ELR (cell line): ENCODE measurements around the gene ZDHHC3.
"Not testable (repeated sequence)": the region's sequence is repeated elsewhere in the genome, so short reads cannot be mapped to it uniquely, and the experiment has no call there.

Experiments used
- DNase-seq: peaks from one replicate; pipeline ENCODE4 v3.0.0-alpha.2; 2015; ENCODE audit warnings: low read depth

ZDHHC3 gene

DNA sequence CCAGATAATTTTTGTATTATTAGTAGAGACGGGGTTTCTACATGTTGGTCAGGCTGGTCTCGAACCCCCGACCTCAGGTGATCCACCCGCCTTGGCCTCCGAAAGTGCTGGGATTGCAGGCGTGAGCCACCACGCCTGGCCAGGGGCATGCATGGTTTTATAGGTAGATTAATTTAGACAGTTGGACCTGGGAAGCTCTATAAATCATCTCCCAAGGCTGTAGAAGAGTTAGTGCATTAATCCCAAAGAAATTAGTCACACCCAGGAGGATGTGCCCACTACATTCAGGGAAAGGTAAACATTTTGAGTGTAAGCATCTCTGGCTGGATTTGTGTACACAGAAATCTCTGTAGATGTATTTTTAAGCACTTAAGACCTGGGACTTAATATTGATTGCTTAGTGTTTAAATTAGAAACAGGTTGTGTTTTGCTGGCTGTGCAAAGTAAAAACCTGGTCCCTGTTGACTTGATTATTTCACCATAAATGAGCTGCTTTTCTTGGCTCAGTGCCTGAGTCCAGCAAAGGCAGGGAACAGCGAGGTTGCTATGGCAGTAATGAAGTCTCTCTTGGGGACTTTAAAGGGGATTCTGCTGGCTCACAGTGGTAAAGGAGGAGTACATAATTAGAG lies 19.3 kb upstream of the ZDHHC3 start:
- DNase-seq: peak; percentile 21

DNA sequence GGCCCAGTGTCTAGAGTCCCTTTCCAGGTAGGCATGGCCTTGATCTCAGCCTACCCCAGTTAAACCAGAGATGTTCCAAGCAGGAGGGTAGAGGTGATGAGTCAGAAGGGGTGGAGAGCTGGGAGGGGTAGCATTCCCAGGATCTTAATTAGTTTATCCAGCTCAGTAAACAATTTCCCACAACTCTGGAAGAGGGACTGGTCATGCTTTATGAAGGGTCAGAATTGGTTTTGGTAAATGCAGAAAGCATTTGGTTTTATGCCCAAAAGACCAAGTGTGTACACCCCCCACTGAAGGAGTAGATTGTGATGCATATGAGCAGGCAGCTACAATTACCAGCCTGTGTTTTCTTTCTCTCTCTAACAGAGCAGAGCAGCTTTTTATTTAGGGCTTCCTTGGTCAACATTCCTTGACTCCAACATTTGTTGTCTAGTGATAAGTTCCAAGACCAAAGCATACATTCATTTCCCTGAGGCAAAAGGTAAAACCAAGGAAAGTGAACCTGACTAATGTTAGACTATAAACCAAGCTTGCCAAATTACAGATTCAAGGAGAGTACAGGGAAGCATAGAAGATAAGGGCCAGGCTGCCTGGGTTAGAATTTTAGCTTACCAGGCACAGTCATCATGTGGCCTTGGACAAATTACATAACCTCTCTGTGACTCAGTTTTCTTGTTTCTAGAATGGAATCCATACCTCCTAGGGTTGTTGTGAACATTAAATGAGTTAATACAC lies 17.7 kb upstream of the ZDHHC3 start:
- peak; percentile 65 for DNase-seq

DNA sequence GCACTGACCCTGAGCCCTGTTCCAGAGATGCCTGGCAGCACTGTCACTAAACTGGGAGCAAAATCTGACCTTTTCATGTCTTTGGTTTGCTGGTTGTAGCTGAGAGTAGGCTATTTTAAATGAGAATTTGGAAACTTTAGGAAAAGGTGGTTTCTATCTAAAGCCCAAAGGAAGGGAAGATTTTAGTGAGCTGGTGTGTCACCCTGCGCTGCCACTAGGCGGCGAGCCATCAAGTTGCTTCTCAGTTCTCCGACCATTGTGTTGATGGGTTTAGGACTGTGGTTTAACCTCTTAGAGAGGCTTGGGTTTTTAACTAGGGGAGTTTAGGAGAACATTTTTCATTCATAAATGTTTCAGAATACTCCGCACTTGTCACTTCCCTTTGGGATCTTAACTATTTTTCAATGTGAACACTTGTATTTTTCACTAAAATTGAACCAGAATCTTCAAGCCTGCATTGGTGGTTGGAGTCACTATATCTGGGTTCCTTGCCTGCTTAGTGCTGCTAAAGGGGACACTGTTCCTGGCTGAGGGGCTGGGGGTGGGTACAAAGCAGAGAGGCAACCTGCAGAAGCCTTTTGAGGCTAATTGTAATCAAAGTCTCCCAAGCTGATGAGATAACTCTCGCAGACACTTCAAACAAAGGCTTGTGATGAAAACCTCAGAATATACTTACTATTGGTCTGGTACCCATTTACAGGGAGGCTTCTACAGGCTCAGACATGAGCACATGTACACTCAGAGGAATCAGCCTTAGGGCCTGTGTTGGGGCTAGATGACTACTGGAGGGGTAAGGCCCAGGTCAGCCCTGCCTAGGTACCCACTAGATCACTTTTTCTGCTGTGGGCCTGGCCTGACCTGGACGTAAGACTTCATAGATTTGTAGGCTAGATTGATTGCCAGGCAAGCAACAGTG lies 16.8 kb upstream of the ZDHHC3 start:
- peak; percentile 53 for DNase-seq

DNA sequence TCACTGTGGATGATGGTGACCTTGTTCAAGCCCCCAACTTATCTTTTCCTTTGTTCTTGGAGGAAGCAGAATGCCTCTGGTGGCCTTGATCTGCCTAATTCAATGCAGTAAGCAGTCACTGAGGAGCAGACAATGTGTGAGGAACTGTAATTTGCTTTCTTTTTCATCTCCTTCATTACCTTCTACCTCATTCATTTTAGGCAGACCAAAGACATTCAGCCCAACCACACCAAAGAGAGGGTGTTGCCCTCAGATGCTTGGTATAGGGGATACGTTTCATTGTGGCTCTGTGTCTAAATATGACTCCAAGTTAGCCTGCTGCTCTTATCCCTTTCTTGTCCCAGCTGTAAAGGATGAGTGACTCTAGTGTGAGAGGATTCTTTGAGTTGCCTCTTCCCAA lies 15.4 kb upstream of the ZDHHC3 start:
- DNase-seq: no peak

DNA sequence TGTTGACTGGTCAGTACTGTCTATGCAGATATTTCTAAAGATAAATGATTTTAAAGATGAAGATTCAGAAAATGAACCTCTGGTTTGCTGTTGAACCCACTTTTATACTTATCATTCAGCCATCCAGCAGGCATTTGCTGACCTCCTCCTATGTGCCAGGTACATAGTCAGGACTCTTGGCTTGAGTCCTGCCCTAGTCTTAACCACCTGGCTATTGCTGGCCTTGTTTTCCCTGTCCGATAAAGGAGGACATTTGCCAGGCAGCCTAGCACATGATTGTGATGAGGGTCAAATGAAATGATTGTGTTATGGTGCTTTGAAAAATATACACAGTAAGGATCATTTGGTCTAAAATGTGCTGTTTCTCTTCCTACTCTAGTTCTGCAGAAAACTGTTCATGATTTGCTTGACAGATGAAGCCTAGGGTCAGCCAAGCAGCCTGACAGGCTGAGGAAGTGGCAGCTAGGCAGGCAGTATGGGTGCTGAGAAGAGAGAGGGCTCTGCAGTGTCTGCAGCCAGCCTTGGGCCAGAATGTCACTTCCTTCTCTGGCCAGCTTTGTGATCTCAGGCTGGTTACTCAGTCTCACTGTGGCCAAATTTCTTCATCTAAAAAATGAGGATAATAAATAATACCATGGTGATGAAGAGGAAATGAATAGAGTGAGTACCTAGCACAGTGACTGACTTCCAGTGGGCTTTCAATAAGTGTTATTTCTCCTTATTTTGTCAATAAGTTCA lies 13.8 kb upstream of the ZDHHC3 start:
- DNase-seq: no peak

DNA sequence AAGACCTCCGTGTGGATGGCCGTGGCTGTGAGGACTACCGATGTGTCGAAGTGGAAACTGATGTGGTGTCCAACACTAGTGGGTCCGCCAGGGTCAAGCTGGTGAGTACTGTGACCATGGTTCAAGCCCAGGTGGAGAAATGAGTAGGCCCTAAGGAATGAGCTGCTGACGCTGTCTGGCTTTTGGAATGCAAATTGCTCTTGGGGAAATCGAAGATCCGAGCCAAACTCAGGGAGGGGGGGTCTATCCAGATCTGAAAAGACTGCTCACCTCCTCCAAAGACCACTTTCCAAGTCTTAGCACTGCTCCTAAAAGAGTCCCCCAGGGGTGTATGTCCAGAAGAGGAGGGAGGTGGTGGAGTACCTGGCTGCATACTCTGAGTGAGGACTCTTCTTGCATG lies 13.2 kb upstream of the ZDHHC3 start:
- DNase-seq: no peak

DNA sequence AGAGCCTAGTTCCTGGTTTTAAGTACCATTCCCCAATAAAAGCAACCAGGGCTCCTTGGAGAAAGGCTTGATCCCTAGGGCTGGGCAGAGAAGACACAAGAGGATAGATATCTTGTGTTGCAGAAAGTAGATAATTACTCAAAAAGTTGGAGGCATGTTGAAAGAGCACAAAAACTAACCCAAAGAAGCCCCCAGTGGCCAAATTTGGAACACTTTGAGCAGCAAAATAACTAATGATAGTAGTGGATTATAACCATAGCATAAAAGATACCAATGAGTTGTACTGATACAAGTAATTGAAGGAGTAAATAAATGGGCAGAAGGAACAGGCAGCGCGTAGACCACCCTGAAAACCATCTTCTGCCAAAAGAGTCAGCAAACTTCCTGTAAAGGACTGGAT lies 12.1 kb upstream of the ZDHHC3 start:
- peak; percentile 44 for DNase-seq

DNA sequence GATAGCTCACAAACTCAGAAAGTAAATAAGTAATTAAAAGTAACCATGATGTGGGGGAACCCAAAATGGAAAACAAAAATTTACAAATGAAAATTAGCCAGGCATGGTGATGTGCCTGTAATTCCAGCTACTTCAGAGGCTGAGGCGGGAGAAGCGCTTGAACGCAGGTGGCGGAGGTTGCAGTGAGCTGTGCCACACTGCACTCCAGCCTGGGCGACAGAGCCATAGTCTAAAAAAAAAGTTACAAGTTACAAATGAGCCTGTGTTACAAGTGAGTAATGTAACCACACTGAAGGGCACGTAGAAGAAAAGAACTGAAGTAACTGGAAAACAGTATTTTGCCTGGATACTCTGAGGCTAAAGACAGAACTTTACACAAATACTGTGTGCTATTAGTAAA lies 11.4 kb upstream of the ZDHHC3 start:
- DNase-seq: no peak

DNA sequence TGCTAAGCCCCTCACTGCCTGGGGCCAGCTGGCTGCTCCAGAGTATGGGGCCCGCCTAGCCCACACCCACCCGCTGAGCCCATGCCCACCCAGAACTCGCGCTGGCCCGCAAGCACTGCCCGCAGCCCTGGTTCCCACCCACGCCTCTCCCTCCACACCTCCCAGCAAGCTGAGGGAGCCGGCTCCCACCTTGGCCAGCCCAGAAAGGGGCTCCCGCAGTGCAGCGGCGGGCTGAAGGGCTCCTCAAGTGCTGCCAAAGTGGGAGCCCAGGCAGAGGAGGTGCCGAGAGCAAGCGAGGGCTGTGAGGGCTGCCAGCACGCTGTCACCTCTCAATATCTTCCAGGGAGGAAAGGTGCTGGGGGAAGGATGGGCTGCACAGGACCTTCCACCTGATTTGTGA lies 10.4 kb upstream of the ZDHHC3 start:
- not testable (repeated sequence) for DNase-seq

DNA sequence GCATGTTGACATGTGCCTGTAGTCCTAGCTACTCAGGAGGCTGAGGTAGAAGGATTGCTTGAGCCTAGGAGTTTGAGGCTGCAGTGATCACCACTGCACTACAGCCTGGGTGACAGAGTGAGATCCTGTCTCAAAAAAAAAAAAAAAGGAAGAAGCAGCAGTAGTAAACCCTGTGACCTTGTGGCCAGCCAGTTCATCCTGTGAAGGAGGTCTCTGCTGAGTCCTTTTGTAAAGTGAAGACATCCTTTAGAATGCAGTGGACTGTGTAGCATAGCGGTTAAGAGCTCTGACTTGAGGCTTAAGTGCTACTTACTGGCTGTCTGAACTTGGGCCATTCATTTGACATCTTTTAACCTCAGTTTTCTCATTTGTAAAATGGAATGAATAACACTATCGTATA lies 8.4 kb upstream of the ZDHHC3 start:
- DNase-seq: no peak

DNA sequence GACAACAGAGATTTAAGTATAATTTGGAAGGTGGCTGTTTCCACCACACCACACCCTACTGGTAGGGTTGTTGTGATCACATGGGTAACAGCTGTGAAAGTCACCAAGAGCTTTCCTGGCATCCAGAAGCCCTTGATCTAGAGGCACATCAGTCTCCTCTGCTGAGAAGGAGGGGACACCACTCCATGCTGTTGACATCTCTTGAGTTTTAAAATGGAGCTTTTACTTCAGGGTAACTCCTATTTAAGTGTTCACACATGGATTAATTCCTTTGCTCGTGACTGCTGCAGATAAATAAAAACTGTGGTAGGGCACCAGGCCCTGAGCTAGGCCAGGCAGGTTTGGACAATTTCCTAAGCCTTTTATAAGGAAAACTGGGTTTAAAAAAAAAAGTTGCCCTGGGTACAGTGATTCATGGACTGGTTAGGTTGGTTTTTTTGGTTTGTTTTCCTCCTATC lies 7.5 kb upstream of the ZDHHC3 start:
- DNase-seq: no peak

DNA sequence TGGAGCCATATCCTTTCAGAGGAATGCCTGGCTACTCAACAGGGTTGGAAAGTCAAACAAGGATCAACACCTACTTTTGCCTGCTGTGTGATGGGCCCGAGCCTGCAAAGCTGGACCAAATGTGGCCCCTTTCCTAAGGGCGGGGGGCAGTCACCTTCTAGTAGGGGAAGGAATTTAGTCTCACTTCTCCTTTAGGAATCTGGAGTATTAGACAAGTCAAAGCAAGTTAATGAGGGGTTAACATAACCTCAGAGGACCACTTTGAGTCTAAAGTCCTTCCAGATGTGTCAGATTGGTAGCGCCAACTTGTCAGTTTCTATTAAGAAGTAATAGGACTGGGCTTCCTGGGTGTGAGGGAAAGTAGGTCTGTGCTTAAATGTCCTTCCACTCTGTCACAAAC lies 6.8 kb upstream of the ZDHHC3 start:
- DNase-seq: no peak

DNA sequence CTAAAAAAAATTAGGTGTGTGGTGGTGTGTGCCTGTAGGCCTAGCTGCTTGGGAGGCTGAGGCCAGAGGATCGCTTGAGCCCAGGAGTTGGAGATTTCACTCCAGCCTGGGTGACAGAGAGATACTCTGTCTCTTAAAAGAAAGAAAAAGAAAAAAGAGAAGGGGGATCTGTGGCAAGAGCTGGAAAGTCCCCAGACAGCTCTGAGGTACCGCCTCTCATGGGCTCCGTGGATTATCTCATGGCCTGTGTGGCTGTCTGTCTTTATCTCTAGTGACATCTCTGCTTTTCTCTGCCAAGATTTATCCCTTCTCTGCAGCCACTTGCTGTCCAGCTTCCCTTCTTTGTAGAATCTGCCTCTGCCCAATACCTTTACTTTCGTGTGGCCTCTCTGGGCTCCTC lies 5.8 kb upstream of the ZDHHC3 start:
- no peak for DNase-seq

DNA sequence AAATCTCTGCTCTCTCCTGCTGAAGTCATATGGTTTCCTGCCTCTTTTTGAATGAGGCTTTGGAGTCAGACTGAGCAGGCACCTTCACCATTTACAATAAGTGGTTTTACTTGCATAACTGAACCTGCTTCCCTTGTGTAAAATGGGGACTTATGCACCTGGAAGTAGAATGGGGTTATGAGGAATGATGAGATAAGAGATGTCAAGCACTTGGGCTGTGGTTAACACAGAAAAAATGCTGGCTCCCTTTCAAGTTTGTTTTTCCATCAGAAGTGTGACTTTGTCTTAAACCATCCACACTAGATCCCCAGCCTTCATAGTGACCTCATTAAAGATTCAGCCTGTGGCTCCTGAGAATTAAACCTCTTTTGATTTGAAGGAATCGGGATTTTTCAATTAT lies 5.2 kb upstream of the ZDHHC3 start:
- DNase-seq: peak; percentile 26

DNA sequence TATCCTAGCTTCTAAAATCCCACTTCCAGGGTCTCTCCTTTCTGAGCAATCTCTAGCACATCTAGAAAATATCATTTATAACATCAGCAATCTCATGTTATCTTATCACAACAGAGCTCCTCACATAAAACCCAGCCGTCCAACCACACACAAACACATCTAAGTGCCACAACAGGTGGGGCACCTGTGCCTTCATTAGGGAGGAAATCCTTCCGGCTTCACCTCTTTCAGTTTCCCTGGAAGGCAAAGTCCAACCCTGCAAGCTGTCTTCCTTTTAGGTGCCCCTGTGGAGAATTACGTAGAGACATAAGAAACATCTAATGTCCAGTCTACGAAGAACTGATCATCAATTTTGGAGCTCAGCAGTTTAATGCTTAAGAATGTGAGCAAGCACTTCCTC lies 1.6 kb downstream of the ZDHHC3 start:
- no peak for DNase-seq

DNA sequence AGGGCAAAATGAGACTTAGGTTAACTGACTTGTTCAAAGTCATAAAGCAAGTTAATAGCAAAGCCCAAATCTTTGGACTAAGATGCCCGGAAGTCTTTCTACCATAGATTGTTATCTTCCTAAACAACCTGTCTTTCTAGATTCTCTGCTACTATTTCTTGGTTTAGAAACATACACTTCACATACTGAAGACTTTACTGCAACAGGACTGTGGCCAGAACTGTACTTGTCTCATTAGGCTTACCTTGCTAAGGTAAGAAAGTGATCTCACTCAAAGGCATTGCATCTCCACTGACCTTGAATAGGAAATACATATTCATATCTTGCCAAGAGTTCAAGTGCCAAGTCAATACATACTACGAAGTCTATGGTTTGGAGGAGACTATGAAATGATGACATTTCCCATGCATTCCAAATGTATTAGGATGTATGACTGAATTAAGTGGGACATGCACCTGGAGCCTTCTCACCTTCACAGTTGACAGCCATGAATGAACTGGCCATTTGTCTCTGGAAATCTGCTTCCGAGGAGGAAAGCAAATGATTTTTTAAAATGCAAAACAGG lies 5.0 kb downstream of the ZDHHC3 start:
- DNase-seq: no peak

DNA sequence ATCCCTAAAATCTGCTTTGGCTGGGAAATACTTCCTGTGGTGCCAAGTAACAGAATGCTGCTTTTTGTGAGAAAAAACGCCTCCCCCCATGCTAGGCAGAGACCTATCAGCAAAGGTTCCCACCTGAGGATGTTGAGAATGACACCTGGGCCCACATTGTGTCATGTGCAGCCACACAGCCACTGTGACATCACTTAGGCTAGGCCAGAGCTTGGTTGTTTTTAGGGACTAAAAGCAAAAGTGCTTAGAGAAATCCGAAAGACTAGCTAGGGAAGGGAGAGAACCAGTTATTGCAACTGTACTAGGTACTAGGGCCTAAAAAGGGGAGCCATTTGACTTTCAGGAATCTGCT lies 6.2 kb downstream of the ZDHHC3 start:
- DNase-seq: no peak

DNA sequence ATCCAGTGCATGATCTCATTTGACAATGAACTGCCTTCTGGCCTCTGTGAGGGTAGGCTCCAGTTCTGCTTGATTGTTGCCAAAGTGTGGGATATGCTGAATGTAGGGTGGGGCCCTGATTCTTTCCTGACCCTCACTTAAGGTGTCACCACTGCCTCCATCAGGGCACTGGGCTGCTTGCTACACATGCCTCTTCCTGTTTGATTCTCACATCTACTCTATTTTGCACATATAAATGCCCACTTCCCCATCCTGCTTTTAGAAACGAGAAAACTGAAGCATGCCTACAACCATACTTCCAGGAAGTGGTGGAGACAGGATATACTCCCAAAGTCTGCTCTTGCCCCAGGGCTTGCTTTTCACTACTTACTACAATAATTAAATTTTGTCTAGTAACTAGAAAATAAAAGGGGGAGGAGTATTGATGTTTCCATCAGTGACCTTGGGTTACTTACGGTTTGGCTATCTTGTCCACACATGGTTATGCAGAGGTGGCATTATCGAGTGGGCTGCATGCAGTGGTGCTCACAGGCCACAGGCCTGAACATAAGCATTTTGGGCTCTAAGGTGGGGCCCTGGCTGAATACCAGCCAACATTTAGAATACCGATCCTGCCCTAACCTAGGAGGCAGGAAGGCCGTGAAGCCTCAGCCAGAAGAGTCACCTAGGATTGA lies 6.7 kb downstream of the ZDHHC3 start:
- DNase-seq: no peak

DNA sequence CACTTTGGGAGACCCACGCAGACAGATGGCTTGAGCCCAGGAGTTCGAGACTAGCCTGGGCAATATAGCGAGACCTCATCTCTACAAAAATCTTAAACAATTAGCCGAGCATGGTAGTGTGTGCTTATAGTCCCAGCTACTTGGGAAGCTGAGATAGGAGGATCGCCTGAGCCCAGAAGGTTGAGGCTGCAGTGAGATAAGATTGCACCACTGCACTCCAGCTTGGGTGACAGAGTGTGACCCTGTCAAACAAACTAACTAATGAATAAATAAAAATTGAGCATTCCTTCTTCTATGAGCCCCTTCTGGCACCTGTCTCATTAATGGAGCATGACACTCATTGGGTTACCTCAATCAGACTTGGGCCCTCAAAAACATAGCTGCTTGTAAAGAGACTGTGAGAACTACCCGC lies 7.5 kb downstream of the ZDHHC3 start:
- DNase-seq: no peak

DNA sequence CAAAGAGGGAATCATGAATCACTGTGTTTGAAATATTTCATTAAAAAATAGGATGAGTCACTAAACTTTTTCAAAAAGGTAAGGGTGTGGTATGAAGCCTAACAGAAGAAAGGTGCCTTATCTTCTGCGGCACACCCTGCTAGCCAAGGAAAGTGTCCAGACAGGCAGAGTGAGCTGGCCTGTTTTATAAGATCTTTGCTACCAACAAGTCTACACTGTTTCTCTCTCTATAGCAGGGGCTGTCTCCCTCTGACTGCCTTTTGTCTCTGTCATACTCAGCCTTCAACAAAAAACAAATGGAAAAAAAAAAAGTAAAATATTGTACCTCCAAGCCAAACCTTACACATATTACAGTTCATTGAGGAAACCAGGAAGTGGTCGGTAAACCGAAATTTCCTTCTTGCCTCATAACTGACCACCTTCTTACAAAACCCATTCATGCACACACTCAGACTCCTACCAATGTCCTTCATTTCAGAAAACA lies 9.1 kb downstream of the ZDHHC3 start:
- DNase-seq: no peak

DNA sequence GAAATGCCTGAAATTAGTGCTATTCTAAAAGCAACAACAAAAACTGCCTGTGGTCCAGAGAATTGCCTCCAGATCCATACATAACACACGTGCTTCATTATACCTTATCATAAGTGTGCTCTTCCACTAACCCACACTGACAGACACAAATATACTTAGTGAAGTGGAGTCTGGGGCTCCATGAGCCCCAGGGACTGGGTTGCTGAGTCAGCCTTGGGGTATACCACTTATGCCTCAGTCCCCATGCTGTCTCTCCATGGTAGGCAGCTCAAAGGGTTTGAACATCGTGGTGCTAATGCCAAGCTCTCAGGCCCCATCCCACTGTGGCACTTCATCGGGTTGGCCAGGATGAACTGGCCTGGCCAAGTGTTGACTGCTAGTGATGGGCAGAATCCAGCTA lies 10.8 kb downstream of the ZDHHC3 start:
- no peak for DNase-seq
